ENCODE measurements around the gene DNAH7. TPM values are rescaled to one million over a fixed set of nuclear protein-coding genes. Genes with fewer than 3 reads are reported as not detected.

Gene DNAH7
- total RNA-seq, 1 experiment from 2014 or later: 0.09 TPM

DNA sequence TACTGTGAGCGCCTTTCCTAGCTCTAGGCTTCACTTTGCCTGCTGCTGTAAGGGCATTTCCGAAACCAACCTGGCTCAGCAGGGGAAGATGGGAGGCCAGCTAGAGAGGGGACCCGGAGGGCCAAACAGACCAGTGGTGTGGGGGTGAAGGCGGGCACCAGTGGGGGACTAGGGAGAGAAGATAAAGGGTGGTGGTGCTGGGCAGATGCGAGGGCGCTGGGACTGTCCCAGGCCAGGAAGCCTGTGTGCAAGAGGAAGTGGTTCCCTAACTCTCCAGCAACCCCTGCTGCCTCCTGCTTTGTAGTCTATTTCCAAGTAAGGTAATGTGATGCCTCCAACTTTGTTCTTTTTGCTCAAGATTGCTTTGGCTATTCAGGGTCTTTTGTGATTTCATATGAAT lies 73.1 kb downstream of the DNAH7 start:
- WGBS (ENCODE audit: extremely low coverage, insufficient read length, low lambda C conversion rate): no CpG with 5 or more reads among the region's 6 CpGs
- H3K4me1 ChIP-seq (ENCODE audit: insufficient read depth, low read length): no peaks in the 10 kb centered on the region
- no peak overlapping the region for H3K56ac ChIP-seq (ENCODE audit: insufficient read length, low read depth, low read length)
- no peak overlapping the region for H2BK5ac ChIP-seq (ENCODE audit: insufficient read length, low read length)
- TF ChIP-seq, protein P1, sequence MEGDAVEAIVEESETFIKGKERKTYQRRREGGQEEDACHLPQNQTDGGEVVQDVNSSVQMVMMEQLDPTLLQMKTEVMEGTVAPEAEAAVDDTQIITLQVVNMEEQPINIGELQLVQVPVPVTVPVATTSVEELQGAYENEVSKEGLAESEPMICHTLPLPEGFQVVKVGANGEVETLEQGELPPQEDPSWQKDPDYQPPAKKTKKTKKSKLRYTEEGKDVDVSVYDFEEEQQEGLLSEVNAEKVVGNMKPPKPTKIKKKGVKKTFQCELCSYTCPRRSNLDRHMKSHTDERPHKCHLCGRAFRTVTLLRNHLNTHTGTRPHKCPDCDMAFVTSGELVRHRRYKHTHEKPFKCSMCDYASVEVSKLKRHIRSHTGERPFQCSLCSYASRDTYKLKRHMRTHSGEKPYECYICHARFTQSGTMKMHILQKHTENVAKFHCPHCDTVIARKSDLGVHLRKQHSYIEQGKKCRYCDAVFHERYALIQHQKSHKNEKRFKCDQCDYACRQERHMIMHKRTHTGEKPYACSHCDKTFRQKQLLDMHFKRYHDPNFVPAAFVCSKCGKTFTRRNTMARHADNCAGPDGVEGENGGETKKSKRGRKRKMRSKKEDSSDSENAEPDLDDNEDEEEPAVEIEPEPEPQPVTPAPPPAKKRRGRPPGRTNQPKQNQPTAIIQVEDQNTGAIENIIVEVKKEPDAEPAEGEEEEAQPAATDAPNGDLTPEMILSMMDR (conservative IDR thresholded peaks at IDR 0.05): no peak
- no peaks in the 10 kb centered on the region for H3K79me1 ChIP-seq (ENCODE audit: insufficient read depth, low read depth, low read length, poor library complexity, severe bottlenecking)
- no peak overlapping the region for H2BK20ac ChIP-seq (ENCODE audit: low read depth, low read length, poor library complexity, severe bottlenecking)
- no peak overlapping the region for H3K14ac ChIP-seq (ENCODE audit: insufficient read depth, low read length)
- no peaks in the 10 kb centered on the region for H3K23me2 ChIP-seq (ENCODE audit: insufficient read length, low read depth, low read length, poor library complexity, severe bottlenecking)
- H2BK120ac ChIP-seq (ENCODE audit: low read depth, low read length, poor library complexity, severe bottlenecking): no peak overlapping the region
- H3K79me2 ChIP-seq (ENCODE audit: insufficient read depth, low read length): no peaks in the 10 kb centered on the region
- no peaks in the 10 kb centered on the region for H3K9me3 ChIP-seq (ENCODE audit: control insufficient read depth, low read depth, low read length)
- H3K9ac ChIP-seq (ENCODE audit: extremely low read depth, insufficient read length, low read length): no peak overlapping the region
- no peak overlapping the region for H2AFZ ChIP-seq (ENCODE audit: low read length)
- Mint-ChIP-seq H3K4me1 (peaks cover 7 to 19% of the 10 kb centered on the region in 2 experiments), H3K27ac (no peak overlapping the region; a peak in 1 of 7 replicates), H3K4me3 (no peak overlapping the region), H3K27me3 (ENCODE audit: low read depth) (peaks cover 16% of the 10 kb centered on the region), H3K36me3 (ENCODE audit: insufficient read depth in 1 of 3, low read depth in 3 of 3) (no peaks in the 10 kb centered on the region), H3K9me3 (no peaks in the 10 kb centered on the region)
- H4K5ac ChIP-seq (ENCODE audit: insufficient read length, low read depth, low read length): no peak overlapping the region
- H2BK15ac ChIP-seq (ENCODE audit: low read depth, low read length): no peak overlapping the region
- H4K20me1 ChIP-seq (ENCODE audit: control insufficient read depth, insufficient read depth, insufficient read length): no peaks in the 10 kb centered on the region
- H3K27ac ChIP-seq (ENCODE audit: insufficient read length, low read depth, low read length): no peak overlapping the region
- peak; percentile 31 for DNase-seq
- no peak overlapping the region for H2BK12ac ChIP-seq (ENCODE audit: insufficient read length, low read depth, low read length)
- no peak overlapping the region for H3K18ac ChIP-seq (ENCODE audit: insufficient read length, low read depth, low read length)
- no peak overlapping the region for H3K23ac ChIP-seq (ENCODE audit: insufficient read length, low read depth, low read length)
- H3K4me2 ChIP-seq (ENCODE audit: insufficient read depth, insufficient read length, low read length): no peak overlapping the region
- no peak overlapping the region for H3K4ac ChIP-seq (ENCODE audit: low read depth, low read length)
- H2AK5ac ChIP-seq (ENCODE audit: insufficient read length, low read length): no peak overlapping the region
- no peak overlapping the region for H4K8ac ChIP-seq (replicated peaks; ENCODE audit: insufficient read length, low read depth, low read length)
- H3K27me3 ChIP-seq (ENCODE audit: insufficient read depth, low read length): no peaks in the 10 kb centered on the region
- H3T11ph ChIP-seq (ENCODE audit: low read length): no peak overlapping the region
- H4K91ac ChIP-seq (ENCODE audit: insufficient read length, low read depth, low read length): no peak overlapping the region

Measured in H9 (cell line).